K562 (cell line): ENCODE measurements around the gene RIT1. TPM values are rescaled to one million over a fixed set of nuclear protein-coding genes. Genes with fewer than 3 reads are reported as not detected.

ENCODE experiments used
- BRD9 ChIP-seq: fragments of 450-650 bp; IDR thresholded peaks from 2 replicates; pipeline ENCODE4 v1.6.1; 2018; ENCODE audit warnings: low read depth; ENCODE audit not compliant: partially characterized antibody
- CC2D1A ChIP-seq: fragments of 450-650 bp; IDR thresholded peaks from 2 replicates; pipeline ENCODE4 v1.6.1; 2017; ENCODE audit warnings: mild to moderate bottlenecking
- CHD1 ChIP-seq: fragments of 200-600 bp; sonication (generic); IDR thresholded peaks from one replicate; pipeline ENCODE4 v1.6.1; 2012; ENCODE audit warnings: mild to moderate bottlenecking, moderate library complexity, low read length, inconsistent platforms
- ELF2 ChIP-seq: fragments of 250-450 bp; sonication (Bioruptor Pico); IDR thresholded peaks from 2 replicates; pipeline ENCODE4 v1.5.0; 2021; ENCODE audit warnings: mild to moderate bottlenecking
- FOXP1 ChIP-seq: sonication (generic); formaldehyde crosslinking; IDR thresholded peaks from 2 replicates; pipeline ENCODE4 v1.8.0; 2022; ENCODE audit warnings: mild to moderate bottlenecking, missing genetic modification reagents
- HLTF ChIP-seq: fragments of 450-650 bp; IDR thresholded peaks from 2 replicates; pipeline ENCODE4 v1.6.1; 2016
- KDM2B ChIP-seq: fragments of 250-450 bp; sonication (Bioruptor Pico); IDR thresholded peaks from 2 replicates; pipeline ENCODE4 v1.8.0; 2021; ENCODE audit warnings: mild to moderate bottlenecking, moderate library complexity
- RFX1 ChIP-seq: fragments of 450-650 bp; IDR thresholded peaks from 2 replicates; pipeline ENCODE4 v1.6.1; 2016; ENCODE audit warnings: mild to moderate bottlenecking, moderate library complexity
- SP2 ChIP-seq: IDR thresholded peaks from 2 replicates; pipeline ENCODE4 v1.6.1; 2011; ENCODE audit warnings: mild to moderate bottlenecking, low read depth, low read length, moderate library complexity; ENCODE audit not compliant: poor library complexity, severe bottlenecking; ENCODE audit errors: extremely low read depth
- U2AF1 ChIP-seq: fragments of 200-400 bp; formaldehyde crosslinking; optimal IDR thresholded peaks from 2 replicates; pipeline ENCODE3; 2017; ENCODE audit warnings: mild to moderate bottlenecking, low read depth, low read length, moderate library complexity
- ZNF23 ChIP-seq: fragments of 250-450 bp; sonication (Bioruptor Pico); IDR thresholded peaks from 2 replicates; pipeline ENCODE4 v1.4.0; 2020; ENCODE audit warnings: mild to moderate bottlenecking
- ZNF347 ChIP-seq: fragments of 450-650 bp; formaldehyde crosslinking; IDR thresholded peaks from 2 replicates; pipeline ENCODE4 v1.4.0; 2020; ENCODE audit warnings: low read depth, mild to moderate bottlenecking, moderate library complexity
- ZNF41 ChIP-seq: fragments of 250-450 bp; sonication (Bioruptor Pico); conservative IDR thresholded peaks from 2 replicates; pipeline ENCODE4 v1.4.0; 2020; ENCODE audit warnings: mild to moderate bottlenecking
- ZNF561 ChIP-seq: fragments of 450-650 bp; formaldehyde crosslinking; conservative IDR thresholded peaks from 2 replicates; pipeline ENCODE4 v1.4.0; 2020; ENCODE audit warnings: mild to moderate bottlenecking, moderate library complexity
- ZNF764 ChIP-seq: fragments of 250-450 bp; sonication (Bioruptor Pico); IDR thresholded peaks from 2 replicates; pipeline ENCODE4 v1.4.0; 2020; ENCODE audit warnings: low read depth, mild to moderate bottlenecking, moderate library complexity
- polyA plus RNA-seq, 8 experiments: library from polyadenylated mRNA; depleted of rRNA in 4 of 8; stranded (reverse) in 5 of 8; unstranded in 3 of 8; fragments of >200 nt; fragmentation: Nextera tagmentation in 2 of 8; fragmentation: Illumina TruSeq in 1 of 8; extraction: Ambion mirVana in 2 of 8; extraction: Trizol in 1 of 8; gene quantifications; 2 replicates each; pipeline versions ENCODE4 v1.2.1 to v1.2.3, GENCODE V29; 2011 to 2014; ENCODE audit warnings: inconsistent platforms in 1 of 8, missing spikeins in 1 of 8
- total RNA-seq, 7 experiments: library from RNA; depleted of rRNA in 6 of 7; stranded (reverse); fragments of >200 nt in 6 of 7; fragmentation: Illumina TruSeq in 2 of 7; extraction: Trizol in 2 of 7; gene quantifications; 2 replicates each; pipeline versions ENCODE4 v1.2.1 to v1.2.3, GENCODE V29; 2011 to 2021; ENCODE audit warnings: low replicate concordance in 1 of 7
- TF ChIP-seq, protein P1 (sequence below), 2 experiments: IDR thresholded peaks; 2 replicates each; pipeline ENCODE4 v1.6.1; 2012; ENCODE audit warnings: improper control_type of control experiment in 2 of 2, low read depth in 2 of 2, low read length in 2 of 2, borderline replicate concordance in 1 of 2
- TF ChIP-seq, protein P2 (sequence below): fragments of 200-800 bp; sonication (Bioruptor generic); IDR thresholded peaks from 2 replicates; pipeline ENCODE4 v1.6.1; 2017; ENCODE audit warnings: missing genetic modification characterization, missing compliant biosample characterization
- TF ChIP-seq, protein P3 (sequence below), 2 experiments: fragments of 150-350 bp in 1 of 2; IDR thresholded peaks; 2 replicates each; pipeline ENCODE4 v1.6.1; 2012 to 2016; ENCODE audit warnings: low read depth in 2 of 2, low read length in 2 of 2, mild to moderate bottlenecking in 1 of 2, moderate library complexity in 1 of 2
- TF ChIP-seq, protein P4 (sequence below), 2 experiments: fragments of 450-650 bp; conservative IDR thresholded peaks; 2 replicates each; pipeline ENCODE4 v1.6.1; 2017; ENCODE audit warnings: mild to moderate bottlenecking in 2 of 2, moderate library complexity in 2 of 2
- TF ChIP-seq, protein P5 (sequence below): fragments of 250-450 bp; sonication (Bioruptor Pico); IDR thresholded peaks from 2 replicates; pipeline ENCODE4 v1.9.0; 2021; ENCODE audit warnings: mild to moderate bottlenecking

RIT1 gene
- total and polyA plus RNA-seq, 9 of the 15 experiments (the other 6 are each of a cell fraction or from before 2014, with no cell fraction given) = 13.5 to 57.6 (median 22.9) TPM

DNA sequence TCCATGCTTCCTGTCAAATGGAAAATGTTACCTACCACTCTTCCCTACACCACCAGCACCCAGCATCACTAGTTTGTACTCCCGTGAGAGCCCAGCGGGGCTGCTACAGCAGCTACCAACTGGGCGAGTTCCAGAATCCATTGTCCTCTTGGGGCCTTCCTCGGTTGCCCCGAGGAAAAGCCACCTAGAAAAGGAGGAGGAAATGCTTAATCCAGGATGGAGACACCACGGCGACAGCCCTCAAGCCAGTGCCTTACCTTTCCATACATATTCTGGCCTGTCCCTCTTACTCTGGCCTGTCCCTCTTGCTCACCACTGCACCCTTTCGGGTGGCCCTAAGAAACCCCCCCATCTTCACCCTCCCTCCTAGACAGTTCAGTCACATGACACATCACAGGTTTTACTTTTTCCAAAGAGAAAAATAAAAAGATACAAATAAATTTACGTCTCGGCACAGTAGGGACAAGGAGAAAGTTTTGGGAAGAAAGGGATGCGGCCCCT is 478 bp downstream of the RIT1 start (continued):
- TF ChIP-seq, protein P1, sequence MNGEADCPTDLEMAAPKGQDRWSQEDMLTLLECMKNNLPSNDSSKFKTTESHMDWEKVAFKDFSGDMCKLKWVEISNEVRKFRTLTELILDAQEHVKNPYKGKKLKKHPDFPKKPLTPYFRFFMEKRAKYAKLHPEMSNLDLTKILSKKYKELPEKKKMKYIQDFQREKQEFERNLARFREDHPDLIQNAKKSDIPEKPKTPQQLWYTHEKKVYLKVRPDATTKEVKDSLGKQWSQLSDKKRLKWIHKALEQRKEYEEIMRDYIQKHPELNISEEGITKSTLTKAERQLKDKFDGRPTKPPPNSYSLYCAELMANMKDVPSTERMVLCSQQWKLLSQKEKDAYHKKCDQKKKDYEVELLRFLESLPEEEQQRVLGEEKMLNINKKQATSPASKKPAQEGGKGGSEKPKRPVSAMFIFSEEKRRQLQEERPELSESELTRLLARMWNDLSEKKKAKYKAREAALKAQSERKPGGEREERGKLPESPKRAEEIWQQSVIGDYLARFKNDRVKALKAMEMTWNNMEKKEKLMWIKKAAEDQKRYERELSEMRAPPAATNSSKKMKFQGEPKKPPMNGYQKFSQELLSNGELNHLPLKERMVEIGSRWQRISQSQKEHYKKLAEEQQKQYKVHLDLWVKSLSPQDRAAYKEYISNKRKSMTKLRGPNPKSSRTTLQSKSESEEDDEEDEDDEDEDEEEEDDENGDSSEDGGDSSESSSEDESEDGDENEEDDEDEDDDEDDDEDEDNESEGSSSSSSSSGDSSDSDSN (IDR thresholded peaks at IDR 0.05; ENCODE audit: borderline replicate concordance in 1 of 2, low read depth in 2 of 2, low read length in 2 of 2) = no peak
- TF ChIP-seq ZNF764 (CRISPR knock-in tag) (peak; percentile 74), CC2D1A (no peak), BRD9 (peak; percentile 25), ZNF561 (CRISPR knock-in tag) (no peak), ZNF23 (CRISPR knock-in tag) (no peak), HLTF (no peak), FOXP1 (CRISPR knock-in tag) (no peak), U2AF1 (no peak), KDM2B (CRISPR knock-in tag) (no peak), ELF2 (CRISPR knock-in tag) (no peak), RFX1 (no peak), ZNF347 (CRISPR knock-in tag) (no peak), ZNF41 (0 out of 2 replicates have a peak, but pooled peaks have one; percentile 23), SP2 (no peak), CHD1 (peak; percentile 14)
- TF ChIP-seq, protein P2, sequence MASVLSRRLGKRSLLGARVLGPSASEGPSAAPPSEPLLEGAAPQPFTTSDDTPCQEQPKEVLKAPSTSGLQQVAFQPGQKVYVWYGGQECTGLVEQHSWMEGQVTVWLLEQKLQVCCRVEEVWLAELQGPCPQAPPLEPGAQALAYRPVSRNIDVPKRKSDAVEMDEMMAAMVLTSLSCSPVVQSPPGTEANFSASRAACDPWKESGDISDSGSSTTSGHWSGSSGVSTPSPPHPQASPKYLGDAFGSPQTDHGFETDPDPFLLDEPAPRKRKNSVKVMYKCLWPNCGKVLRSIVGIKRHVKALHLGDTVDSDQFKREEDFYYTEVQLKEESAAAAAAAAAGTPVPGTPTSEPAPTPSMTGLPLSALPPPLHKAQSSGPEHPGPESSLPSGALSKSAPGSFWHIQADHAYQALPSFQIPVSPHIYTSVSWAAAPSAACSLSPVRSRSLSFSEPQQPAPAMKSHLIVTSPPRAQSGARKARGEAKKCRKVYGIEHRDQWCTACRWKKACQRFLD (CRISPR knock-in tag) = 0 out of 2 replicates have a peak, but pooled peaks have one; percentile 28
- TF ChIP-seq, protein P3, sequence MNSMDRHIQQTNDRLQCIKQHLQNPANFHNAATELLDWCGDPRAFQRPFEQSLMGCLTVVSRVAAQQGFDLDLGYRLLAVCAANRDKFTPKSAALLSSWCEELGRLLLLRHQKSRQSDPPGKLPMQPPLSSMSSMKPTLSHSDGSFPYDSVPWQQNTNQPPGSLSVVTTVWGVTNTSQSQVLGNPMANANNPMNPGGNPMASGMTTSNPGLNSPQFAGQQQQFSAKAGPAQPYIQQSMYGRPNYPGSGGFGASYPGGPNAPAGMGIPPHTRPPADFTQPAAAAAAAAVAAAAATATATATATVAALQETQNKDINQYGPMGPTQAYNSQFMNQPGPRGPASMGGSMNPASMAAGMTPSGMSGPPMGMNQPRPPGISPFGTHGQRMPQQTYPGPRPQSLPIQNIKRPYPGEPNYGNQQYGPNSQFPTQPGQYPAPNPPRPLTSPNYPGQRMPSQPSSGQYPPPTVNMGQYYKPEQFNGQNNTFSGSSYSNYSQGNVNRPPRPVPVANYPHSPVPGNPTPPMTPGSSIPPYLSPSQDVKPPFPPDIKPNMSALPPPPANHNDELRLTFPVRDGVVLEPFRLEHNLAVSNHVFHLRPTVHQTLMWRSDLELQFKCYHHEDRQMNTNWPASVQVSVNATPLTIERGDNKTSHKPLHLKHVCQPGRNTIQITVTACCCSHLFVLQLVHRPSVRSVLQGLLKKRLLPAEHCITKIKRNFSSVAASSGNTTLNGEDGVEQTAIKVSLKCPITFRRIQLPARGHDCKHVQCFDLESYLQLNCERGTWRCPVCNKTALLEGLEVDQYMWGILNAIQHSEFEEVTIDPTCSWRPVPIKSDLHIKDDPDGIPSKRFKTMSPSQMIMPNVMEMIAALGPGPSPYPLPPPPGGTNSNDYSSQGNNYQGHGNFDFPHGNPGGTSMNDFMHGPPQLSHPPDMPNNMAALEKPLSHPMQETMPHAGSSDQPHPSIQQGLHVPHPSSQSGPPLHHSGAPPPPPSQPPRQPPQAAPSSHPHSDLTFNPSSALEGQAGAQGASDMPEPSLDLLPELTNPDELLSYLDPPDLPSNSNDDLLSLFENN (IDR thresholded peaks at IDR 0.05; ENCODE audit: low read depth in 2 of 2, low read length in 2 of 2) = 0 out of 4 replicates have a peak, but pooled peaks of 1 of the 2 experiments have one; percentile 9
- TF ChIP-seq, protein P4, sequence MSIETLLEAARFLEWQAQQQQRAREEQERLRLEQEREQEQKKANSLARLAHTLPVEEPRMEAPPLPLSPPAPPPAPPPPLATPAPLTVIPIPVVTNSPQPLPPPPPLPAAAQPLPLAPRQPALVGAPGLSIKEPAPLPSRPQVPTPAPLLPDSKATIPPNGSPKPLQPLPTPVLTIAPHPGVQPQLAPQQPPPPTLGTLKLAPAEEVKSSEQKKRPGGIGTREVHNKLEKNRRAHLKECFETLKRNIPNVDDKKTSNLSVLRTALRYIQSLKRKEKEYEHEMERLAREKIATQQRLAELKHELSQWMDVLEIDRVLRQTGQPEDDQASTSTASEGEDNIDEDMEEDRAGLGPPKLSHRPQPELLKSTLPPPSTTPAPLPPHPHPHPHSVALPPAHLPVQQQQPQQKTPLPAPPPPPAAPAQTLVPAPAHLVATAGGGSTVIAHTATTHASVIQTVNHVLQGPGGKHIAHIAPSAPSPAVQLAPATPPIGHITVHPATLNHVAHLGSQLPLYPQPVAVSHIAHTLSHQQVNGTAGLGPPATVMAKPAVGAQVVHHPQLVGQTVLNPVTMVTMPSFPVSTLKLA (conservative IDR thresholded peaks at IDR 0.05) = 0 out of 4 replicates have a peak, but pooled peaks of 1 of the 2 experiments have one; percentile 43
- TF ChIP-seq, protein P5, sequence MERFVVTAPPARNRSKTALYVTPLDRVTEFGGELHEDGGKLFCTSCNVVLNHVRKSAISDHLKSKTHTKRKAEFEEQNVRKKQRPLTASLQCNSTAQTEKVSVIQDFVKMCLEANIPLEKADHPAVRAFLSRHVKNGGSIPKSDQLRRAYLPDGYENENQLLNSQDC (CRISPR knock-in tag) = peak; percentile 34; the same call in 1 of the 2 replicates
